K562 (cell line): Measurements from ENCODE around the gene FNBP1. TPM values are rescaled to one million over a fixed set of nuclear protein-coding genes. Genes with fewer than 3 reads are reported as not detected.

Source experiments
- ATAC-seq: fragments of 200-7000 bp; cut with Tn5 transposase; 3 replicates; pipeline ENCODE4 v1.9.1; 2020; ENCODE audit warnings: moderate library complexity
- BruUV-seq: library from RNA; stranded (reverse); fragments of 400-500 nt; replicated peaks from 2 replicates; lab custom pipeline; 2021; lab: Mats Ljungman, UMichigan
- CTCF ChIA-PET: fragments of 300-600 bp; formaldehyde crosslinking; extraction: SDS; loops from one replicate; lab custom pipeline; 2021; ENCODE audit warnings: low intra/inter-chr PET ratio; lab: Yijun Ruan, JAX
- POLR2A ChIA-PET: fragments of 300-600, 350-650 bp; sonication (Branson Sonifier 250); formaldehyde crosslinking; extraction: SDS; loops from one replicate; lab custom pipeline; 2021; ENCODE audit warnings: antibody characterized with exemption, inconsistent platforms; lab: Yijun Ruan, JAX
- DNase-seq, 4 experiments: peaks; one replicate each; pipeline versions ENCODE4 v3.0.0 to v3.0.0-alpha.2; 2011 to 2018; ENCODE audit warnings: low spot score in 3 of 4, mixed read lengths in 3 of 4; ENCODE audit errors: extremely low read depth in 1 of 4
- FAIRE-seq: peaks from 2 replicates; lab custom pipeline; 2011; peaks lifted over from hg19 to GRCh38; lab: Jason Lieb, UNC
- H2AFZ ChIP-seq: 2 replicates; pipeline ENCODE4 v1.6.0; 2011; ENCODE audit warnings: low read depth, low read length, control low read depth, inconsistent platforms
- H3K27ac ChIP-seq: fragments of 200-600 bp; 3 replicates; pipeline ENCODE4 v1.8.0; 2011; ENCODE audit warnings: low read depth, mild to moderate bottlenecking, control low read depth, inconsistent platforms, low read length, moderate library complexity, mixed read lengths; ENCODE audit errors: extremely low read depth
- H3K27me3 ChIP-seq, 2 experiments: fragments of 300-600 bp in 1 of 2; 2 replicates in 1 of 2; 3 replicates in 1 of 2; pipeline versions ENCODE4 v1.6.0 to v1.8.0; 2011; ENCODE audit warnings: inconsistent platforms in 2 of 2, low read length in 2 of 2, mild to moderate bottlenecking in 1 of 2, mixed read lengths in 1 of 2, moderate library complexity in 1 of 2; ENCODE audit not compliant: control insufficient read depth in 2 of 2, insufficient read depth in 2 of 2
- H3K36me3 ChIP-seq: fragments of 300-600 bp; 3 replicates; pipeline ENCODE4 v1.8.0; 2011; ENCODE audit warnings: mild to moderate bottlenecking, low read length, inconsistent platforms; ENCODE audit not compliant: control insufficient read depth, insufficient read depth
- H3K4me1 ChIP-seq, 2 experiments: fragments of 200-600 bp in 1 of 2; replicated peaks in 1 of 2; 2 replicates in 1 of 2; 3 replicates in 1 of 2; pipeline versions ENCODE4 v1.5.1 to v1.8.0; 2011; ENCODE audit warnings: inconsistent platforms in 2 of 2, low read length in 2 of 2, mild to moderate bottlenecking in 1 of 2, mixed read lengths in 1 of 2, moderate library complexity in 1 of 2; ENCODE audit not compliant: control insufficient read depth in 2 of 2, insufficient read depth in 2 of 2
- H3K4me2 ChIP-seq: 2 replicates; pipeline ENCODE4 v1.6.1; 2011; ENCODE audit warnings: low read length, control low read depth, inconsistent platforms, mixed read lengths; ENCODE audit not compliant: insufficient read depth
- H3K4me3 ChIP-seq: fragments of 200-600 bp; sonication (generic), shearing (Covaris generic); 2 replicates; pipeline ENCODE4 v1.5.1; 2016; ENCODE audit warnings: control low read depth, inconsistent platforms
- H3K79me2 ChIP-seq: fragments of 200-600 bp; 3 replicates; pipeline ENCODE4 v1.8.0; 2011; ENCODE audit warnings: low read length, inconsistent platforms; ENCODE audit not compliant: control insufficient read depth, insufficient read depth
- H3K9ac ChIP-seq, 2 experiments: 2 replicates each; pipeline versions ENCODE4 v1.6.0 to v1.6.1; 2011; ENCODE audit warnings: low read depth in 2 of 2, low read length in 2 of 2, control low read depth in 1 of 2, inconsistent platforms in 1 of 2, mild to moderate bottlenecking in 1 of 2, mixed read lengths in 1 of 2; ENCODE audit not compliant: insufficient read depth in 1 of 2
- H3K9me1 ChIP-seq: one replicate; pipeline ENCODE4 v1.6.0; 2011; ENCODE audit warnings: inconsistent platforms, mild to moderate bottlenecking, low read length, moderate library complexity; ENCODE audit not compliant: control insufficient read depth, insufficient read depth
- H3K9me3 ChIP-seq: replicated peaks from 2 replicates; pipeline ENCODE4 v1.5.1; 2011; ENCODE audit warnings: low read depth, low read length, inconsistent platforms; ENCODE audit not compliant: control insufficient read depth, insufficient read depth
- H4K20me1 ChIP-seq: replicated peaks from 2 replicates; pipeline ENCODE4 v1.6.1; 2011; ENCODE audit warnings: low read length, inconsistent platforms, mixed read lengths; ENCODE audit not compliant: control insufficient read depth, insufficient read depth
- BRD4 ChIP-seq: fragments of 200-600 bp; sonication (generic); IDR thresholded peaks from 2 replicates; pipeline ENCODE4 v1.6.1; 2017; ENCODE audit warnings: inconsistent platforms
- DMBX1 ChIP-seq: fragments of 250-450 bp; sonication (Bioruptor Pico); IDR thresholded peaks from 2 replicates; pipeline ENCODE4 v1.8.0; 2022; ENCODE audit warnings: inconsistent platforms, mild to moderate bottlenecking, moderate library complexity, borderline replicate concordance
- NCOA2 ChIP-seq, 2 experiments: fragments of 450-650 bp; IDR thresholded peaks; 2 replicates each; pipeline ENCODE4 v1.6.1; 2018; ENCODE audit warnings: mild to moderate bottlenecking in 2 of 2, moderate library complexity in 1 of 2; ENCODE audit not compliant: partially characterized antibody in 2 of 2
- POLR2B ChIP-seq: fragments of 450-650 bp; IDR thresholded peaks from 2 replicates; pipeline ENCODE4 v1.6.1; 2018; ENCODE audit warnings: low read depth; ENCODE audit not compliant: partially characterized antibody
- SREBF1 ChIP-seq: fragments of 150-350 bp; IDR thresholded peaks from 2 replicates; pipeline ENCODE4 v1.6.1; 2014; ENCODE audit warnings: antibody characterized with exemption, low read depth, low read length, borderline replicate concordance
- ZBED1 ChIP-seq: IDR thresholded peaks from 2 replicates; pipeline ENCODE4 v1.6.1; 2014
- WGBS: fragments of 100-300 bp; shearing (Covaris generic); methylation state at CpG from one replicate; pipeline ENCODE4 v1.1.6; 2016; ENCODE audit warnings: low coverage, mixed read lengths; ENCODE audit not compliant: insufficient coverage; ENCODE audit errors: missing lambda C conversion rate; 5-methylcytosine and 5-hydroxymethylcytosine counted together
- in situ Hi-C: fragments of 300-500 bp; cut with MboI; formaldehyde crosslinking; loops from 4 replicates; pipeline ENCODE4 v1.15.0; 2018; ENCODE audit warnings: inconsistent platforms, mixed read lengths
- intact Hi-C: fragments of 100-400 bp; cut with micrococcal nuclease; formaldehyde crosslinking; loops from 2 replicates; pipeline ENCODE4 v1.14.2; 2022
- polyA plus RNA-seq, 8 experiments: library from polyadenylated mRNA; depleted of rRNA in 4 of 8; stranded (reverse) in 5 of 8; unstranded in 3 of 8; fragments of >200 nt; fragmentation: Nextera tagmentation in 2 of 8; fragmentation: Illumina TruSeq in 1 of 8; extraction: Ambion mirVana in 2 of 8; extraction: Trizol in 1 of 8; gene quantifications; 2 replicates each; pipeline versions ENCODE4 v1.2.1 to v1.2.3, GENCODE V29; 2011 to 2014; ENCODE audit warnings: inconsistent platforms in 1 of 8, missing spikeins in 1 of 8
- total RNA-seq, 7 experiments: library from RNA; depleted of rRNA in 6 of 7; stranded (reverse); fragments of >200 nt in 6 of 7; fragmentation: Illumina TruSeq in 2 of 7; extraction: Trizol in 2 of 7; gene quantifications; 2 replicates each; pipeline versions ENCODE4 v1.2.1 to v1.2.3, GENCODE V29; 2011 to 2021; ENCODE audit warnings: low replicate concordance in 1 of 7
- TF ChIP-seq, protein P1 (sequence below): fragments of 150-350 bp; IDR thresholded peaks from 2 replicates; pipeline ENCODE4 v1.6.1; 2014; ENCODE audit warnings: low read depth, mild to moderate bottlenecking, low read length, borderline replicate concordance
- TF ChIP-seq, protein P2 (sequence below): fragments of 450-650 bp; formaldehyde crosslinking; IDR thresholded peaks from 2 replicates; pipeline ENCODE4 v1.4.0; 2020; ENCODE audit warnings: mild to moderate bottlenecking, mixed read lengths

Gene FNBP1
- total and polyA plus RNA-seq, 9 of the 15 experiments (the other 6 are each of a cell fraction or from before 2014, with no cell fraction given) = 1.8 to 14.9 (median 7.6) TPM

DNA sequence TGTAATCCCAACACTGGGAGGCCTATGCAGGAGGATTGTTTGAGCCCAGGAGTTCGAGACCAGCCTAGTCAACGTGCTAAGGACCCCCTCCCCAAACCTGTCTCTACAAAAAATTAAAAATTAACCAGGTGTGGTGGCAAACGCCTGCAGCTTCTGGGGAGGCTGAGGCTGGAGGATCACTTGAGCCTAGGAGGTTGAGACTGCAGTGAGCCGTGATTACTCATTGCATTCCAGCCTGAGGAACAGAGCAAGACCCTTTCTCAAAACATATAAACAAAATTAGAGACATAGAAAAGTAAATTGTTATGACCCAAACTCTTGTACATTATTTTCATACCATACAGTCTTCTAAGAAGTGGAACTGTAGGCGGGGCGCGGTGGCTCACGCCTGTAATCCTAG lies 11.8 kb upstream of the FNBP1 start (continued):
- TF ChIP-seq DMBX1 (CRISPR knock-in tag) = no peak
- no peak for TF ChIP-seq NCOA2 (IDR thresholded peaks at IDR 0.05; ENCODE audit: partially characterized antibody in 2 of 2)
- no peak for TF ChIP-seq POLR2B
- no peak for TF ChIP-seq BRD4
- no peak for TF ChIP-seq SREBF1
- TF ChIP-seq, protein P1, sequence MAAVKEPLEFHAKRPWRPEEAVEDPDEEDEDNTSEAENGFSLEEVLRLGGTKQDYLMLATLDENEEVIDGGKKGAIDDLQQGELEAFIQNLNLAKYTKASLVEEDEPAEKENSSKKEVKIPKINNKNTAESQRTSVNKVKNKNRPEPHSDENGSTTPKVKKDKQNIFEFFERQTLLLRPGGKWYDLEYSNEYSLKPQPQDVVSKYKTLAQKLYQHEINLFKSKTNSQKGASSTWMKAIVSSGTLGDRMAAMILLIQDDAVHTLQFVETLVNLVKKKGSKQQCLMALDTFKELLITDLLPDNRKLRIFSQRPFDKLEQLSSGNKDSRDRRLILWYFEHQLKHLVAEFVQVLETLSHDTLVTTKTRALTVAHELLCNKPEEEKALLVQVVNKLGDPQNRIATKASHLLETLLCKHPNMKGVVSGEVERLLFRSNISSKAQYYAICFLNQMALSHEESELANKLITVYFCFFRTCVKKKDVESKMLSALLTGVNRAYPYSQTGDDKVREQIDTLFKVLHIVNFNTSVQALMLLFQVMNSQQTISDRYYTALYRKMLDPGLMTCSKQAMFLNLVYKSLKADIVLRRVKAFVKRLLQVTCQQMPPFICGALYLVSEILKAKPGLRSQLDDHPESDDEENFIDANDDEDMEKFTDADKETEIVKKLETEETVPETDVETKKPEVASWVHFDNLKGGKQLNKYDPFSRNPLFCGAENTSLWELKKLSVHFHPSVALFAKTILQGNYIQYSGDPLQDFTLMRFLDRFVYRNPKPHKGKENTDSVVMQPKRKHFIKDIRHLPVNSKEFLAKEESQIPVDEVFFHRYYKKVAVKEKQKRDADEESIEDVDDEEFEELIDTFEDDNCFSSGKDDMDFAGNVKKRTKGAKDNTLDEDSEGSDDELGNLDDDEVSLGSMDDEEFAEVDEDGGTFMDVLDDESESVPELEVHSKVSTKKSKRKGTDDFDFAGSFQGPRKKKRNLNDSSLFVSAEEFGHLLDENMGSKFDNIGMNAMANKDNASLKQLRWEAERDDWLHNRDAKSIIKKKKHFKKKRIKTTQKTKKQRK = no peak

DNA sequence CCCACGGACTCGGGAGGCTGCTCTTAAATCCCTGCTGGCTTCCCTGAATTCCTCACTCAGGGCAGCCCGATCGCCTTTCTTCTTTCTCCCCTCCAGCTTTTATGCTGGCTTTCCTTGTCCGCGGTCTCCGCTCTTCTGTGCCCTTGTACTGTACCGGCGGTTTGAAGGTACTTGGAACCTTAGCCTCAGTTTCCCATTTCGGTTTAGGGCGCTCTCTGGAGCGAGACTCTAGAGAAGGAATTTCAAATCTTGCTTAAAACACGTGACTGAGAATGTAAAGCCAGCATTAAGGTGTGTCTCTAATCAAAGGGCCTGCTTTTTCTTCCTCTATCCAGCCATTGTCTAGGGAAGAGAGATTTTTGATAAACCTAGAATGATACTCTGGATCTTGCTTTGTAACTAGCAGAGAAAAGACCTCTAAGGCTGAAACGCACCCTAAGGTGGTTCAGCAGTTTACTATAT lies 11.4 kb upstream of the FNBP1 start:
- no peaks in the 10 kb centered on the region; the same call in 1 of the 2 replicates for H4K20me1 ChIP-seq
- DNase-seq = peak in 1 of 4 experiments; percentile 10
- H3K4me2 ChIP-seq = peak overlapping the region; percentile 84
- CTCF ChIA-PET = no interaction called here
- peaks cover 48% of the 10 kb centered on the region for H3K79me2 ChIP-seq
- ATAC-seq = peak; percentile 39; the same call in 2 of the 3 replicates
- H3K36me3 ChIP-seq = peaks cover 9% of the 10 kb centered on the region; the same call in 2 of the 3 replicates
- in situ Hi-C loops = no loop called here
- peak overlapping the region; percentile 86 for H3K27ac ChIP-seq
- peak overlapping the region; percentile 99 for H3K4me3 ChIP-seq
- H3K9ac ChIP-seq = peak overlapping the region; percentile 91 to 95
- TSS peak; percentile 68 for BruUV-seq
- H2AFZ ChIP-seq = peak overlapping the region; percentile 96
- no peak for TF ChIP-seq ZBED1
- TF ChIP-seq, protein P2, sequence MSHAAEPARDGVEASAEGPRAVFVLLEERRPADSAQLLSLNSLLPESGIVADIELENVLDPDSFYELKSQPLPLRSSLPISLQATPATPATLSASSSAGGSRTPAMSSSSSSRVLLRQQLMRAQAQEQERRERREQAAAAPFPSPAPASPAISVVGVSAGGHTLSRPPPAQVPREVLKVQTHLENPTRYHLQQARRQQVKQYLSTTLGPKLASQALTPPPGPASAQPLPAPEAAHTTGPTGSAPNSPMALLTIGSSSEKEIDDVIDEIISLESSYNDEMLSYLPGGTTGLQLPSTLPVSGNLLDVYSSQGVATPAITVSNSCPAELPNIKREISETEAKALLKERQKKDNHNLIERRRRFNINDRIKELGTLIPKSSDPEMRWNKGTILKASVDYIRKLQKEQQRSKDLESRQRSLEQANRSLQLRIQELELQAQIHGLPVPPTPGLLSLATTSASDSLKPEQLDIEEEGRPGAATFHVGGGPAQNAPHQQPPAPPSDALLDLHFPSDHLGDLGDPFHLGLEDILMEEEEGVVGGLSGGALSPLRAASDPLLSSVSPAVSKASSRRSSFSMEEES = peak; percentile 67
- H3K27me3 ChIP-seq = no peaks in the 10 kb centered on the region
- H3K4me1 ChIP-seq = peaks cover 11 to 28% of the 10 kb centered on the region in 2 experiments; a peak in 4 of 5 replicates
- WGBS = 1% methylated on average over 13 of the region's 14 CpGs
- intact Hi-C loops = loop anchor here (5.0 kb wide), 2 partner anchors 43 to 167 kb away; no protein-coding TSS in a partner anchor
- POLR2A ChIA-PET = interaction anchor here (1.2 to 1.8 kb wide), 2 partner anchors 13 to 167 kb away, joined by 9 to 10 read pairs; no protein-coding TSS in a partner anchor
- no peak for FAIRE-seq
- H3K9me3 ChIP-seq = no peaks in the 10 kb centered on the region
- H3K9me1 ChIP-seq = peaks cover 4% of the 10 kb centered on the region
